Measurements from ENCODE around the gene MCC.

DNA sequence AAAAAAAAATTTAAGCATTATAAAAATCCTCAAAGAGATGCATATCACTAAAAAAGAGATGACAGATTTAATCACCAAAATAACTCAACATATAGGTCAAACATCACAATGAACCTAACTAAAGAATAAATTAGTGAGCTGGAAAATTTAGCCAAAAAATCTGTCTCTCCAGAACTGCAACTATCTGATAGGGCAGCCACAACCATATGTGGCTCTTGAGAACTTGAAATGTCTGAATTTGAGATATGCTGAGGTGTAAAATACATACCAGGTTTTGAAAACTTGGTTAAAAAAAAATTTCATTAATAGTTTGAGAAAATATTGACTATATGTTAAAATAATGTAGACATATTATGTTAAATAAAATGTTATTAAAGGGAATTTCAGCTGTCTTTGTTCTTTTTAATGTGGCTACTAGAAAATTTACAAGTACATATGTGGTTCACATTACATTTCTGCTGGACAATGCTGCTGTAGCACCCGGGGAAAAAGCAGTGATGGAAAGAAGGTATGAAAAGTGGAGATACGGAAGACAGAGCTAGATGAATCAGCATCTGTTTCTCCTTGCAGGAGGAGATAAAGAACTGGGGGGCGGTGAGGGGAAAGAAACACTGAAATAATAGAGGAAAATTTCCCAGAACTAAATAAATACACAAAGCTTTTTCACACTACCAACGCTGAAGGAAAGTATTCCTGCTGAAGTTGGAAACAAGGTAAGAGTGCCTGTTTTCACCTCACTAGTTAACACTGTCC lies 445.6 kb downstream of the MCC start:
- TF ChIP-seq CTCF (conservative IDR thresholded peaks at IDR 0.05; ENCODE audit: low read depth, low read length) (no peak), MAZ (IDR thresholded peaks at IDR 0.05; ENCODE audit: borderline replicate concordance, low read depth, low read length) (no peak), POLR2A (IDR thresholded peaks at IDR 0.05; ENCODE audit: low read depth, low read length) (no peak)
